ENCODE data around the gene NEGR1.

DNA sequence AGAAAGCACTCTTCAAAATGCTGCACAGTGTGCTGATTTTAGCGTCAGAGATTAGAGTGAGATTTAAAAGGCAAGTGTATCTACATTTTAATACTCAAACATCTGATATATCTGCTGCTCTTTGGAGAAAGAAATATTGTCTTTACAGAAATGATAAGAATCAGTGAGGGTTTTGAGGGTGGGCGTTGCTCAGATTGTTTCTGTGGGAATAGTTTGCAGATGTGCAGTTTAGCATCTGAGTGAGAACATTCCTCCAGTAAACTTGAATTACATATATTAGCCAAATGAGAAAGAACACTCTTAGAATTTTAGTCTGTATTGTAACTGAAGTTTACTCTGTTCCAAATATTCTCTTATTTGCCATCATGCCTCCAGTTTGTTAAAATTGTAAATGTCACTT is 549.2 kb downstream of the NEGR1 start:
- TF ChIP-seq, protein P1, sequence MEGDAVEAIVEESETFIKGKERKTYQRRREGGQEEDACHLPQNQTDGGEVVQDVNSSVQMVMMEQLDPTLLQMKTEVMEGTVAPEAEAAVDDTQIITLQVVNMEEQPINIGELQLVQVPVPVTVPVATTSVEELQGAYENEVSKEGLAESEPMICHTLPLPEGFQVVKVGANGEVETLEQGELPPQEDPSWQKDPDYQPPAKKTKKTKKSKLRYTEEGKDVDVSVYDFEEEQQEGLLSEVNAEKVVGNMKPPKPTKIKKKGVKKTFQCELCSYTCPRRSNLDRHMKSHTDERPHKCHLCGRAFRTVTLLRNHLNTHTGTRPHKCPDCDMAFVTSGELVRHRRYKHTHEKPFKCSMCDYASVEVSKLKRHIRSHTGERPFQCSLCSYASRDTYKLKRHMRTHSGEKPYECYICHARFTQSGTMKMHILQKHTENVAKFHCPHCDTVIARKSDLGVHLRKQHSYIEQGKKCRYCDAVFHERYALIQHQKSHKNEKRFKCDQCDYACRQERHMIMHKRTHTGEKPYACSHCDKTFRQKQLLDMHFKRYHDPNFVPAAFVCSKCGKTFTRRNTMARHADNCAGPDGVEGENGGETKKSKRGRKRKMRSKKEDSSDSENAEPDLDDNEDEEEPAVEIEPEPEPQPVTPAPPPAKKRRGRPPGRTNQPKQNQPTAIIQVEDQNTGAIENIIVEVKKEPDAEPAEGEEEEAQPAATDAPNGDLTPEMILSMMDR (IDR thresholded peaks at IDR 0.05) = no peak
- TF ChIP-seq EP300 (IDR thresholded peaks at IDR 0.05) = no peak

Data from stomach (tissue), 4 donors.